Hematopoietic multipotent progenitor cell treated with erythropoietin and hydrocortisone succinate and interleukin-3 and kit ligand, for 4 days (in vitro differentiated cells): ENCODE data around the gene RIMBP2.

Source experiments
- DNase-seq: peaks from one replicate; pipeline ENCODE4 v3.0.0-alpha.2; 2015

The RIMBP2 gene

GRCh38 chr12:130391186-130391585, 324.9 kb downstream of the RIMBP2 start:
- no peak for DNase-seq

- no peak for DNase-seq
Observed at GRCh38 chr12:130385193-130385592, 330.9 kb downstream of the RIMBP2 start.

- DNase-seq, result no peak
Observed at GRCh38 chr12:130384234-130384633, 331.9 kb downstream of the RIMBP2 start.

DNA sequence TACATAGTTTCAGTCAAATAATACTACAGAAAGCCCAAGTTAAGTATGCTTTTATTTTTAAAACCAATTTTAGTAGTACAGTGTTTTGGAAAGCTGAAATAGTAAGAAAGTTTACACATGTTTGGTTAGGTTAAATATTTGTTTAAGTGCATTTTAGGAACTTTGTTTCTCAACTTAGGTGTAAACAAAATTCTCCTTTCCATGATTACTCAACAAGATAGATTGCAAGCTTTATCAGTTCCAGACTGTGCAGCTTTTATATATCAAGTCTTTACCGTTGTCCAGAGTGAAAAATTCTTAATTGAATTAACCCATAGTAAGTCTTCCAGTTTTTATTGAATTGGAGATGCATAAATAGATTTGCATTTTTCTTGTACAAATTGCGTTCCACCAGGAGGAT, 333.3 kb downstream of the RIMBP2 start:
- DNase-seq, result no peak

GRCh38 chr12:130375296-130376287, 340.5 kb downstream of the RIMBP2 start:
- DNase-seq, result no peak

DNA sequence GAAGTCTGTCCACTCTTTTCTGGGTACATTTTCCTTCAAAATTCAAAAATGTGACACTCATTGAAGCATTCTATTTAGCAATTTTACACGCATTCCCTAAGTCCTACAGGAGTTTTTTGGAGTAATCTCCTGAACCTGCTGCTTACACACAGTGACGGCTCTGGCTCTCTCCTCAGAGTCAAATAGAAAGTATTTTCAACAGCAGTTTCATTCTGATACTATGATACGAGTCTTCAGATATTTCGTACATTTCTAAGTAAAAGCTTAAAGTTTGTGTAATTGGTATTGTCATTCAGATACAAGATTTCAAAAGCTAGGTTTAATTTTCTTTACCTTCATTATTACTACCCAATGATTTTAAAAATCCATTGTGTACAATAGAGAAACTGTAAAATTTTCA, 342.0 kb downstream of the RIMBP2 start:
- no peak for DNase-seq

GRCh38 chr12:130372936-130373335, 343.2 kb downstream of the RIMBP2 start:
- no peak for DNase-seq

DNA sequence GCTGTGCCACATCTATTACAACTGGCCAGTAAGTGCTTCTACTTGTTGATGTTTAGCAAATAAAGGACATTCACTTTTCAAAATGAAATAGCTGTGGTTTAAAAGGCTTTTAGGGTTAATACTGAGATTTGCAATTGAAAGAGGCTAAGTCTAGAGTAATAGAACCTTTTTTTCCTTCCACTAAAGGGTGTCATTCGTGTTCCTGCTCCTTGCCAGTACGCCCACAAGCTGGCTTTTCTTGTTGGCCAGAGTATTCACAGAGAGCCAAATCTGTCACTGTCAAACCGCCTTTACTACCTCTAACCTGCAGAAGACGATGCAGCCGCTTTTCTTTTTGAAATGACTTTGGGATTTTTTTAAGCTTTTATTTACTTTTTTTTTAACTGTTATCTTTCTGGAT, 344.8 kb downstream of the RIMBP2 start:
- no peak for DNase-seq

DNA sequence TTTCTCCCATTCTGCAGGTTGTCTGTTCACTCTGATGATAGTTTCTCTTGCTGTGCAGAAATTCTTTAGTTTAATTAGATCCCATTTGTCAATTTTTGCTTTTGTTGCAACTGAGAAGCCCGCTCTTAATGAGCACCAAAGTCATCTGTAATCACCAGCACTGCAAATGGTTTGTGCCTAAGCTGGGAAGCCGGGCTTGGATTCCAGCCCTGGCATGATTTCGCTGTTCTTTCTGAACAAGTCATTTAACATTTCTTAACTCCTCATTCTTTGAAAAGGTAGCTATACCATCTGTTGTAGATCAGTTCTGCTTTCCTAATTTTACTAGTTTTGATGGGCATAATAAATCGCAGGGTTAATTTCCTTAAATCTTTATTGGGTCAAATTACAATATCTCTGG, 346.3 kb downstream of the RIMBP2 start:
- DNase-seq, result no peak

DNA sequence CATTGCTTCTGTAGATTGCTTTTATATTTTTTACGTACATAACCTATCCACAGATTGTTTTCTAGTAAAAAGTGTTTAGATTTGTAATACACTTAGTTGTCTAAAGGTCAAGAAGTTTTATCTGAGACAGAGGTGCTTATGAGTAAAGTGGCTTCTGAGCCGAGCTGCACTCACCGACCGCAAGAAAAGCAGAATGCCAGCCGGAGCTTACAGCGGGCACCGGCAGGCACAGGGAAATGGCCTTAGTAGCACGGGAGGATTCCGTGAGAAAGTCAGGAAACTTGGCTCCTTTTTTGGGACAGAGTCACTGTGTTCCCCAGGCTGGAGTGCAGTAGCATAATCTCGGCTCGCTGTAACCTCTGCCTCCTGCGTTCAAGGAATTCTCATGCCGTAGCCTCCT, 348.6 kb downstream of the RIMBP2 start:
- DNase-seq, result no peak

DNA sequence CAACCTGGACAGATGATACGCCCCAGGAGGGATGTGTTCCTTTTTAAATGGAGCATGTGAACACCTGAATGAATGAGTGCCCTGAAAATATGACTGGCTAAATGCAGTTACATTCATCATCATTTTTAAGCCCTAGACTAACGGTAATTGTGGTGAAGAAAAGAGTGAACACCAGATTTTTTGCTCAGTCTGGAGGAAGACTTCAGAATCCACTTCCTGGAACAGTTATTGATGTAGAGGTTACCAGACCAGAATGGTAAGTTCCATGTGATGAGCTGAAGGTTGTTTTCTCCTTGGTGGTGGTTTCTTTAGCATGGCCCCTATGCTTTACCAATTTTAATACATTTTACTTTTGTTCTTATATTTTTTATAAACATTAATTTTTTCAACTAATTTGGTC, 349.1 kb downstream of the RIMBP2 start:
- DNase-seq, result no peak

DNA sequence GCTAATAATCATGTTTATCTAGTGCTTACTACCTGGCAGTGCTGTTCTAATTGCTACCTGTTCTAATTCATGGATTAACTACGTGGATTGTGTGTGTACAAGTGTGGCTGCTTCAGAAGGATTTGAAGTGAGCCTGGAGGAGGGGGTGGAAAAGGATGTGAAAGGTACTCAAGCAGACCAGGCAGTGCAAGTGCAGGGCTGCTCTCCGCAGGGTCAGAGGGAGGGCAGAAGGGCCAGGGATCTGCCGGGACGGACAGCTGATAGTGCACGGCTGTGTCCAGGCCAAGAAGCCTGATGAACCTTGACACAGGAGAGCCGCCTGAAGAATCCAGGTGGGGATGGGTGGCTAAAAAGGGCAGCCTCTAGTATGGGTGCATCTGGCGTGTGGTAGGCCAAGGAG, 349.9 kb downstream of the RIMBP2 start:
- no peak for DNase-seq

DNA sequence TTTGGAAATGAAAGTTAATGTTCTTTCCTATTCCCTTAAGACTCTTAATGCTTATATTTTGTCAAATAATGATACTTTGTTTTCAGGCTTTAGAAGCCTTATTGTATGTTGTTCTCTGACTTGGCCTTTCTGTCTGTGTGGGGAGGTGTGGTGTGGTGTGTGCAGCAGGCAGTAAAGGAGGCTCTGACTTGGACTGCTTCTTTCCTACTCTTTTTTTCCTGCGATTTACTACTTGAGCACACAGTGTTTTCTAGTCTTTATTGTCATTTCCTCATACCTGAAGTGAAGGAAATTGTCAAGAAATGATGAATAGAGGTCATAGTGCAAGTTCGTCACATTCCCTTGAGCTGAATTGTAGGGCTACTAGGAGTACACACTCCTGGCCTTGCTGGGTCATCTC, 351.5 kb downstream of the RIMBP2 start:
- DNase-seq, result no peak

DNA sequence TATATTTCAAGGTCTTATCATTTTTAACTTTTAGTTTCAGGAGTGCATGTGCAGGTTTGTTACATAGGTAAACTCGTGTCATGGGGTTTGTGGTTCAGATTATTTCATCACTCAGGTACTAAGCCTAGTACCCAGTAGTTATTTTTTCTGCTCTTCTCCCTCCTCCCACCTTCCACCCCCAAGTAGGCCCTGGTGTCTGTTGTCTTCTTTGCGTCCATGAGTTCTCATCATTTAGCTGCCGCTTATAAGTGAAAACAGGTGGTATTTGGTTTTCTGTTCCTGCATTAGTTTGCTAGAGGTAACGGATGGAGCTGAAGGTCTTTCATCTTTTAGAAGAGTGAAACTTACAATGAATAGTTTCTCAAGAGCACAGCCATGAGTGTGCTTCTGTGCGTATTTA, 354.0 kb downstream of the RIMBP2 start:
- DNase-seq, result no peak

- no peak for DNase-seq
Observed at GRCh38 chr12:130357729-130358330, 358.3 kb downstream of the RIMBP2 start.

DNA sequence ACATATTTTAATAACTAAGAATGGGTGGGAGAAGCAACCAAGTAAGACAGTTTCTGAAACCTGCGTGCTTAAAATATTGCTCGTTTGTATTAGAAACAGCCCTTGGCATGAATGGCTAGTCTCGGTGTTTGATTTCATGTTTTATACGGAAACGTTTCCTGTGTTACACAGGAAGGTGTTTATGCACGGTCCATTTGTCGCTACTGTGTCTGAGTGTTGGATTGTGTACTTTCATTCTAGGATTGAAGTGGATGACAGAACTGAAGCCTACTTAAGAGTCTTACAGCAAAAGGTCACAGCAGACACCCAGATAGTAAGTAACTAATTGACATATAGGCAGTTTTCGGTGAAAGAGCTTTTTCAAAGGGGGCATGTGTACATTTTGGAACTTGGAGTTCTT, 358.9 kb downstream of the RIMBP2 start:
- DNase-seq, result no peak

GRCh38 chr12:130356222-130356621, 359.9 kb downstream of the RIMBP2 start:
- DNase-seq, result no peak

- no peak for DNase-seq
Observed at GRCh38 chr12:130354407-130354806, 361.7 kb downstream of the RIMBP2 start.

DNA sequence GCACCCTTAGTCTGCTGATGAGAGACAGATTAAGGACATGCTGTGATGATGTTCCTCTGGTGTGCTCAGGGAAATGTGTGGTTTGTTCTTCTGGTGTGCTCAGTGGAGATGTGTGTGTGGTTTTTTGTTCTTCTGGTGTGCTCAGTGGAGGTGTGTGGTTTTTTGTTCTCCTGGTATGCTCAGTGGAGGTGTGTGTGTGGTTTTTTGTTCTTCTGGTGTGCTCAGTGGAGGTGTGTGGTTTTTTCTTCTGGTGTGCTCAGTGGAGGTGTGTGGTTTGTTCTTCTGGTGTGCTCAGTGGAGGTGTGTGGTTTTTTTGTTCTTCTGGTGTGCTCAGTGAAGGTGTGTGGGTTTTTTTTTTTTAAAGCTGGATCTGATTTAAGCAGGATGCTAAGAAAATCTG, 363.0 kb downstream of the RIMBP2 start:
- DNase-seq, result no peak

GRCh38 chr12:130351326-130351725, 364.8 kb downstream of the RIMBP2 start:
- no peak for DNase-seq

DNA sequence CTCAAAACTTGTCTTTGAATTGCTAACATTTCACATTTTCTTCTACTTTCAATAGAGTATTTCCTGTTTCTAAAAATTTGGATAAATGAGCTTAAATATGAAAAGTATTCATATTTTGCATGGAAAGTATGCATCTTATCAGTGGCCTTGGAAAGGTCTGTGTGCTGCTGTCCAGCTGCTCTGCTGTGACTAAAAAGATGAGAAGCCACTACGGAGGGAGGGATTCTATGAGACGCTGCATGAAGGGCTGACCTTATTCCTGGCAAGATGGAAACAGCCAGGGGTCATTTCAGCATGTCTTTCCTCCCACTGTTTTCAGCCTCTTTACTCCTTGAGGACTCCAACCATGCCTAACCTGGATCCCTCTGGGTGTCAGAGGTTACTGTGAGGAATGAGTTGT, 365.4 kb downstream of the RIMBP2 start:
- DNase-seq, result no peak

- no peak for DNase-seq
Observed at GRCh38 chr12:130347588-130347987, 368.5 kb downstream of the RIMBP2 start.
